OCI-M2 (cell line): Measurements from ENCODE around the gene PRPH.

ENCODE experiments used
- DNase-seq: peaks from one replicate; lab custom pipeline; 2025; ENCODE audit not compliant: unreplicated experiment; lab: John Stamatoyannopoulos, UW

Gene PRPH

GRCh38 chr12:49345051-49345824 is 50.3 kb downstream of the PRPH start:
- no peak for DNase-seq

DNA sequence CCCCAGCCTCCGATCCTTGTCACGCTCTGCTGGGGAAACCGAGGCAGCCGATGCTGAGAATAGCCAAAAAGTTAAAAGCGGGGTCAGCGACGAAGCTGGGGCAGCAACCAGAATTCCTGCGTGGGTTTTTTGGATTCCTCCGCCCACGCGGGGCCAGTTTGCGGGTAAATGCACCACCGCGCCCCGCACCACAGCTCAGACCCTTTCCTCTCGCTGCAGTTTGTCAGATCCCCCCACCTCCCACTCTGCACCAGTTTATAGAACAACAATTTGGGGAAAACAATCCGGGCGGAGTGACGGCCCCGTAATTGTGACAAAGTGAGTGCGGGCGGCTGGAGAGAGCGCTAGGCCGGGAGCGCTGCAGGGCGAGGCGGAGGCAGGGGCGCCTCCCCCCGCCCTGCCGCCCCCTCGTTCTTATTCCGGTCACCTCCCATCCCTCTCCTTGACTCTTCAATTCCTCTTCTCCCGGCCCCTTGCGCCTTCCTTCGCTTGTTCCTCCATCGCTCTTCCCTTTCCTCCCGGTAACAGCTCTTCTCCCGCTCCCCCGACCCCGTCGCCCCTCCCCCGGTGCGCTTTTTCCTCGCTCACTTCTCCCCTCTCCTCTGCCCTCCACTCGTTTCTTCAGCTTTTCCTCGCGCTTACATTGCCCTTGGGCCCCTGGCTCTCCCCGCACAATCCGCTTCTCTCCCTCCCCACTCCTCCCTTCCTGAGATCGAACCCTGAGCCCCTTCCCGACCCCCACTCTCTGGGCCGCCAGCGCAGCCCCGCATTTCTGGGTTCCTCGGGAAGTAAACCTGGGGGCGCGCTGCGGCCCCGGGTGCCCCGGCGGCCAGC is 51.1 kb downstream of the PRPH start:
- no peak for DNase-seq

- DNase-seq: no peak
Measured at GRCh38 chr12:49346659-49347310, 51.8 kb downstream of the PRPH start, which contains the start of gene DNAJC22. Gene DNAJC22, plus strand, starts transcription at chr12:49346888. Its CDS starts 1,985 bp downstream, at chr12:49348873.

DNA sequence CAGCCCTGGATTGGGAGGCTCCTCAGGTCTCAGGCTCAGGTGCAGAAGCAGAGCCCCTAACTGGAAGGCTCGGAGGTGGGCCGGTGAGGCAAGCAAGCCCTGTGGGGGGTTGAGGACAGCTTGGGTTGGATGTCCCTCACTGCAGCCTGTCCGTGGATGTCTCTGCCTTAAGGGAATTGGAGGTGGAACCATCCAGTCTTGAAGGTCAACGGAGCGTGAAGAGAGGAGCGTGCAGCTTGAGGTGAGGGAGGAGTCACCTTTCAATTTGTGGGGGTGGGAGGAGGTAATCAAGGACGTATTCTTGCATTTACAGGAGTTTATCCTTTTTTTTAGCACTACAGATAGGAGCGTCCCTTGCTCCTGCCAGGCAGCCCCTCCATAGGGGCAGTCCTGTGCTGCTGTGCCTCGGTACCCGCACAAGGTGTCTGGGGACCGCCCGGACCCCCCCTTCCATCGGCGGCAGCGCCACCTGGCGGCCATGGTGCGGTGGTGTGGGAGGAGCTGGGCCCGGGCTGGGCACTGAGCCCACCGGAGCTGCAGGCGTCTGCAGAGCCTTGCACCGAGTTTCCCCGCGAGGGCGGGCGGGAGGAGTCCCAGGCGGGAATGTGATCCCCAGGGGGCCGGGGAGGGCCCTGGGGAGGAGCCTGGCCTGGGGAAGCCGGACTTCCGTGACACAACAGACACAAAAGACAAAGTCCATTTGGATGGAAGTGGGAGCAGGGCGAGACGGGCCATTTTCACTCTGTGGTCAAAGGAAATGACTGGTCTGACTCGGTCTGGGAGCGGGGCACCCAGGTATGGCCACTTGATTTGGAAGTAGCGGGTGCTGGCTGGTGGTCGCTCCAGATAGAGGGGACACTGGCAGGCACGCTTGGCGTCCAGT is 52.6 kb downstream of the PRPH start:
- DNase-seq: no peak
